HG02970 (cell line): ENCODE results near the gene STX2.
"Not testable (repeated sequence)": the region's sequence is repeated elsewhere in the genome, so short reads cannot be mapped to it uniquely, and the experiment has no call there.

Source experiments
- ATAC-seq: cut with Tn5 transposase; IDR thresholded peaks from one replicate; pipeline ENCODE4 v1.9.1; 2021; ENCODE audit warnings: mild to moderate bottlenecking, moderate library complexity, moderate number of reproducible peaks; ENCODE audit not compliant: unreplicated experiment, low FRiP score

The STX2 gene

GRCh38 chr12:130805635-130806034, 33.4 kb downstream of the STX2 start:
- no peak for ATAC-seq

GRCh38 chr12:130804216-130804615, 34.8 kb downstream of the STX2 start:
- no peak for ATAC-seq

- ATAC-seq, result no peak
These were observed 35.3 kb downstream of the STX2 start for GRCh38 chr12:130803702-130804101.

- ATAC-seq, result no peak
These were observed 38.7 kb downstream of the STX2 start for GRCh38 chr12:130800312-130800711.

DNA sequence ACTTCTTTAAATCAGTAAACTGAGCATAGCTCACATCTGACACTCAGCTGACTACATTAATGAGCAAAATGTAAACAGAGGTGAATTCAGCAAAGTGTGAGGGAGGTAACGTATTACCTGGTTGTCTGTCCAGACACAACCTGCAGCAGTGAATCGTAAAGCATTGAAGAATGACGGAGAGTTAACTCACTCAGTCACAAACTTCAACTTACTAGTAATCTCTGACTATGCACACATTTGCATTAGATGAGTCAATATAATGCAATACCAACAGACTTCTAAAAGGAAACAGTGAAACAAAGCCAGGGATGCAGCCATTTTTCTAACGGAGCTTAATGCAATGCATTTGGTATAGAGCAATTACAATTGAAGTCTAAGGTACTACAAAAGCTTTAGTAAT, 40.0 kb downstream of the STX2 start:
- no peak for ATAC-seq

DNA sequence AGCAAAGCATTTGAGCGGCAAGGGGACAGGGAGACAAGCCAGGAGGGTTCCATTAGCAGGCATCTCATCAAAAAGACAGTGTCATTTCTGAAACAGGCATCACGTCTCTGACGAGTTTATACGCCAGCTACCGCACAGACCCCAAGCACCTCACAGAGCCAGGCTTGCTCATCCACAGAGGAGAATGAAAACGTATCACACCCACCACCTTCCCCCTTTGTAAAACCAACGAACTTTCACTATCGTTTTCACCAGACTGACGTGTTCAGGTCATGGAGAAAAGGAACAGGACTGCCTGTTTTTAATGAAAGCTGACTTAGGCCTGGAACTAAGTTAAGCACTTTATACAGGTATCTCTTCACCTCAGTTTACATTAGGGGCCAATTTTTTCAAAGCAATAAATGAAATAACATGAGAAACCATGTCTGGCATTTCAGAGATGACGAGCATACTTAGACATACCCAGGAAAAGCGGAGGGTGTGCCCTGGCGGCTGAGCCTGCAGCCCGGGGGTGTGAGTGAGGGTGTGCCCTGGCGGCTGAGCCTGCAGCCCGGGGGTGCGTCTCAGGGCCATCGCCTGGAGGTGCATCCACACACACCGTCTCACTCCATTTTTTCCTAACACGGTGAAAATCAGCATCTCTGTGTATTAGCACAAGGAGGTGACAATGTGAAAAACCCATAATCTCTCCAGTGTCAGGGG, 41.9 kb downstream of the STX2 start:
- no peak for ATAC-seq

GRCh38 chr12:130795906-130796305, 43.1 kb downstream of the STX2 start:
- ATAC-seq, result no peak

DNA sequence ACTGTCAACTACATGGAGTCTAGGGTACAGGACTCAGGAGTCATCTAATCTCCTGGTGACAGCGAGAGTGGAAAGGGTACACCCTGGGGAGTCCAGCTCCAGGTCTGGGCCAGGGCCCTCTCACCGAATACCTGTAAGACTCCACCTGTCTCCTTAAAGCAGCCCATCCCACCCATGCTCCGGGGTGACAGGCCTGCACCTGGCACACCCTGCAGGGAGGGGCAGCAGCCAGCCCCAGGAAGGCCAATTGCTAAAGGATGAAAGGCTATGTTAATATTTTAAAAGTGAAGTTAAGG, 45.5 kb downstream of the STX2 start:
- no peak for ATAC-seq

DNA sequence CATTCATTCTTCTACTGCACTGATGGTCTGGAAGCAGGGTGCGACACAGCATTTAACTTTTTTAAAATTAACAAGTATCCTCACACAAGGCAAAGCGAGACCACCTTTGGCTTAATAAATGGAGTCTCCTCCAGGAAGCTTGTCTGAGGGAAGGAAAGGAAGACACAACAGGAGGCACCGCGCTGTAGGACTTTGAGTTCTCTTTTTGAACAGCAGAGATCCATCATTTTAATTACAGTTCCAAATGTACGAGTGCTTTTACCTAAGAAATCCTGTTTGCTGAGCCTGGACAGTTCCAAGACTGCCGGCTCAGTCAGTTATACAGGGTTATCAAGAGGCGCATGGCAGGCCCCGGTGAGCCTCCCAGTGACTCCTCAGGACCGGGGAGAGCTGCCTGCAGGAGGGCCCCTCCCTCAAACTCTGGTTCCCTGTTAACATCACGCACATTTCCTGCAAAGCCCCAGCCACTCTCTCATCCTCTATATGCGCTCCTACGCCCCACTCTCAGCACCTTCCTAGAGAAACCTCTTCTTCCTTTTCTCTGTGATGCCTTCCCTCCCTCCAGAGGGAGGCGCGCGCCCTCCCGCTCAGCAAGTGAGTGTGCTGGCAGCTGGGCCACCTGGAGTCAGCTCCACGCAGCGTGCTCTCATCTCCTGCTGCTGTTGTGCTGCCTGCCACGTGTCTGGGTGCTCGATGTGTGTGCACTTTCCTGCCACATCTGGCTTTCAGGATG, 46.1 kb downstream of the STX2 start:
- ATAC-seq, result no peak

GRCh38 chr12:130791629-130792028, 47.4 kb downstream of the STX2 start:
- ATAC-seq, result no peak

DNA sequence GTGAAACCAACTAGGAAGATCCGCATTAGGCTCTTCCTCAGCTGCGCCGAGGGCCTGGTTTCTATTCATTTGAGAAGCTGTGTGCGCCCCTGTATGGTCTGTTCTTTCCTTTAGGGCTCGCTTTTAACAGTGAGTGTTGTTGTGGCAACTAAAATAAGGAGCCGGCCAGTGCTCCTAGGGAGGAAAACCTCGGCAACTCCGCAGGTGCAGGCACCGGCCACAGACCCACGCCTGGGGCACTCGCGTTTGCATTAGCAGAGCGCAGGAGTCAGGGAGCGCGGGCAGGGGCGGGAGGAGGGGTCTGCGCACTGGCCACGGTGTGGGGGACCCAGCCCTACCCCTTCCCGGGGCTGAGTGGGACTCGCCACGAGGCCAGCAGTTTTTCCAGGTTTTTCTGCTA, 50.5 kb downstream of the STX2 start:
- ATAC-seq, result no peak

DNA sequence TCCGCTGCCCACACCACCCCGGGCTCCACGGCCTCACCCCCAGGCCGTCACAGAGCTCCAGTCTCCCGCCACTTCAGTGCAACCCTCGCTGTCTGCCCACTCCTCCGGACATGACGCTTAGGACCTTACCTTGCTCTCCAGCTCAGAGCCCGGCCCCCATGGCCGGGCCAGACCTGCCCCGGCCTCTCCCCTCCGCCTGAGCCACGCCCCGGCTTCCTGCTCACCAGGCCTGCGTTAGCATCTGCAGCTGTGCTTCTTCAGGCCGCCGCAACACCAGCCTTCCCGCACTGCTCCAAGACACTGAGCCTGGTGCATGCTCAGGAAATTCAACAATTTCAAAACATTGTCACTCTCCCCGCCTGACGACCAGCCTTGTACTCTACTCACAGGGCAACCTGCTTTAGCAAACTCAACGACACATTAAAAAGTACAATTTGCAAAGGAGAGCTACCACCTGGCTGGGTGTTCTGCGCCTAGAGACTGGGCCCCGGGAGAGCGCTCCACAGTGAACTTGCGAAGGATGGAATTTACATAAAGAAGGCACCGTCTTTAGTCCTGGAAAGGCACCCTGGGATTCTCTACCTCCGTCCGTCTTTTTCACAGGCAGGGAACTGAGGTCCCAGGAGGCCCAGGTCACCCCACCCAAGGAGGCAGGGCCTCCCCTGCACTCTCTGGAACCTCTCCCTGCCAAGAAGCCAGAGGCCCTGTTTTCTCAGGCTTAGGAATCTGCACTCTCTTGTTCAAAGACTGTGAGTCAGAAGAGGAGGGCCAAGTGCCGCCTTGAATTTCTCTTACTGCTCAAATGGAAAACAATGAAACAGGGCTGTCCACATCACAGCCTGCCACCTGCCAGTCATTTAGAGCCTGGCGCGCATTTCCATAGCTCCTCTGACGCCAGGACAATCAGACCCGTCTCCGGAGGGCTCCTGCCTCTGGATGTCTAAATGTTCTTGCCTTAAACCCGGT, 51.3 kb downstream of the STX2 start:
- ATAC-seq, result no peak

- no peak for ATAC-seq
These were observed 52.0 kb downstream of the STX2 start for GRCh38 chr12:130787041-130787440.

DNA sequence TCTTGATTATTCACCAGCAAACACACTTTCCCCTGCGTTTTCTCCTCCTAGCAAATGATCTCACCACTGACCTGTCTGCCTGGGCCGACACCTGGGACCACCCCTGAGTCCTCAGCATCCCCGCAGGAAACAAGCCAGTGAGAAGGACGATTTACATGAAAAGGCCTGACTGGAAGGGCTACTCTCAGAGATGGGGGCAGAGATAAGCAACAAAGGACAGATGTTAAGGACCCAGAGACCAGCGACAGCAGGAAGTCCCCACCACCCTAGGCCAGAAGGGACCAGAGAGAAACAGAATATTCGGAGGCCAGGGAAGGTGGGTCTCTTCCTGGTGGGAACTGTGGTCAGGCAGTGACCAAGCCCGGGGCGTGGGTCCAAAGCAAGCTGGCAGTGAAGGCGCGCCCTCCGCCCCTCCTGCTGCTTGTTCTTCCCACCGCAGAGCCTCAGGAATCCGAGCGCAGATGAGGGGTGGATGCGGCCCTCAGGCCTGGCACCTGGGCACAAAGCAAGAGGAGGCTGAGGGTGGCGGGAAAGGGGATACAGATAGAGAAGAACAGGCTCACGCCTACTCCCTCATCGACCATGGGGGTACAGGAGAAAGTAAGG, 55.8 kb downstream of the STX2 start:
- no peak for ATAC-seq

- ATAC-seq, result not testable (repeated sequence)
These were observed 56.8 kb downstream of the STX2 start for GRCh38 chr12:130782245-130782644.

DNA sequence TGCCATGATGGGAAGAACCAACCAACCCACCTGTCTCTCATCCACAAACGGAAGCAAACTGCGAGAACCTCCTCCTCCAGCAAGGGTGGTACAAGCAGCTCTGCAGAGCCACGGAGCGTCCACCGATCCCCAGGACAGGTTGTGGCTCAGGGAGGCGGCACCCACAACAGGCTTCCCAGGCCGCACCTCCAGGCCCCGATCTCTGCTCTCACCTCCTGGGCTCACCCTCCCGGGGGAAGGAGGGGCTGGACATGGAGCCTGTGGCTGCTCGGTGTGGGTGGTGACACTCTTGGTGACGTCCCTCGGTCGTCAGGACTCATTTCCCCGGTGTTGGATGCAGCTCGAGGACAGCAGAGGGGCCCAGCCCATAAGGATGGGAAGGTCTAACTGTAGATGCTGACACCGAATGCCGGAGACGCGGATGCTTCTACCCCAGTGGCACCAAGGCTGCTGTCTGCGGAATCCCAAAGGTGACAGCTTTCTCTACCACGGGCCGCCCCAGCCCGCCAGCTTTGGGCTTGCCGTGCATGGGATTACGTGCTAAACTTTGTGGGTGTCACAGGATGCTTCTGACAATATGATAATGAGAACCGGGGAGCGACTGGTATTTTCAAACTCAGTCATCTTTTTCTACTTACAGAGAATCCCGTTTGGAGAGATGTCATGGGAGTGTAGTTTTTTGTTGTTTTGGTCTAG, 58.0 kb downstream of the STX2 start:
- ATAC-seq, result no peak

- ATAC-seq, result no peak
These were observed 58.7 kb downstream of the STX2 start for GRCh38 chr12:130780325-130780724.

- no peak for ATAC-seq
These were observed 60.3 kb downstream of the STX2 start for GRCh38 chr12:130778776-130779175.

GRCh38 chr12:130776857-130777339, 62.2 kb downstream of the STX2 start:
- ATAC-seq, result no peak
